ENCODE data around the gene PRDX1.
"Not testable (repeated sequence)": the region's sequence is repeated elsewhere in the genome, so short reads cannot be mapped to it uniquely, and the experiment has no call there.

The PRDX1 gene

GRCh38 chr1:45531873-45532272 lies 10.2 kb upstream of the PRDX1 start:
- H3F3A ChIP-seq (ENCODE audit: insufficient read depth, low read length), result no peaks in the 10 kb centered on the region
- DNase-seq, result no peak
- no peaks in the 10 kb centered on the region for H3K4me1 ChIP-seq (ENCODE audit: low read length)
- TF ChIP-seq EZH2phosphoT487 (IDR thresholded peaks at IDR 0.05; ENCODE audit: low read length), result no peak
- H2AFZ ChIP-seq (ENCODE audit: low read length), result no peak overlapping the region
- no peaks in the 10 kb centered on the region for H3K27me3 ChIP-seq (replicated peaks; ENCODE audit: insufficient read depth, low read length)
- H4K20me1 ChIP-seq (ENCODE audit: insufficient read depth, low read length), result no peaks in the 10 kb centered on the region
- H3K4me3 ChIP-seq (ENCODE audit: low read length), result no peak overlapping the region
- no peak overlapping the region for H3K9ac ChIP-seq (ENCODE audit: low read length)
- no peaks in the 10 kb centered on the region for H3K36me3 ChIP-seq (replicated peaks; ENCODE audit: insufficient read depth, low read length)
- no peaks in the 10 kb centered on the region for H3K79me2 ChIP-seq (ENCODE audit: low read length)
- H3K27ac ChIP-seq (ENCODE audit: low read length), result no peak overlapping the region
- no peaks in the 10 kb centered on the region for H3K9me2 ChIP-seq (replicated peaks; ENCODE audit: insufficient read depth, low read length)
- H3K9me3 ChIP-seq (replicated peaks; ENCODE audit: insufficient read depth, low read length), result no peaks in the 10 kb centered on the region
- H3K4me2 ChIP-seq (ENCODE audit: low read depth, low read length), result no peak overlapping the region

- H3F3A ChIP-seq (ENCODE audit: insufficient read depth, low read length), result no peaks in the 10 kb centered on the region
- no peak for DNase-seq
- no peaks in the 10 kb centered on the region for H3K79me2 ChIP-seq (ENCODE audit: low read length)
- H4K20me1 ChIP-seq (ENCODE audit: insufficient read depth, low read length), result no peaks in the 10 kb centered on the region
- H3K27me3 ChIP-seq (replicated peaks; ENCODE audit: insufficient read depth, low read length), result no peaks in the 10 kb centered on the region
- no peaks in the 10 kb centered on the region for H3K9me2 ChIP-seq (replicated peaks; ENCODE audit: insufficient read depth, low read length)
- no peak overlapping the region for H2AFZ ChIP-seq (ENCODE audit: low read length)
- H3K4me2 ChIP-seq (ENCODE audit: low read depth, low read length), result no peak overlapping the region
- H3K9ac ChIP-seq (ENCODE audit: low read length), result no peak overlapping the region
- no peaks in the 10 kb centered on the region for H3K4me1 ChIP-seq (ENCODE audit: low read length)
- TF ChIP-seq CTCF (IDR thresholded peaks at IDR 0.05; ENCODE audit: low read length) (no peak), EZH2phosphoT487 (IDR thresholded peaks at IDR 0.05; ENCODE audit: low read length) (no peak), EZH2 (optimal IDR thresholded peaks at IDR 0.05; ENCODE audit: low read depth, low read length) (no peak)
- H3K4me3 ChIP-seq (ENCODE audit: low read length), result no peak overlapping the region
- no peaks in the 10 kb centered on the region for H3K9me3 ChIP-seq (replicated peaks; ENCODE audit: insufficient read depth, low read length)
- no peak overlapping the region for H3K27ac ChIP-seq (ENCODE audit: low read length)
- no peaks in the 10 kb centered on the region for H3K36me3 ChIP-seq (replicated peaks; ENCODE audit: insufficient read depth, low read length)
Measured at GRCh38 chr1:45530632-45531135, 9.0 kb upstream of the PRDX1 start.

- Histone ChIP-seq H3K27me3 (replicated peaks; ENCODE audit: insufficient read depth, low read length) (no peaks in the 10 kb centered on the region), H4K20me1 (ENCODE audit: insufficient read depth, low read length) (no peaks in the 10 kb centered on the region), H3K4me2 (ENCODE audit: low read depth, low read length) (no peak overlapping the region), H3K79me2 (ENCODE audit: low read length) (peaks cover 5% of the 10 kb centered on the region), H3K27ac (ENCODE audit: low read length) (no peak overlapping the region), H2AFZ (ENCODE audit: low read length) (no peak overlapping the region), H3F3A (ENCODE audit: insufficient read depth, low read length) (0 out of 2 replicates have a peak, but pooled peaks cover 2% of the 10 kb centered on the region), H3K36me3 (replicated peaks; ENCODE audit: insufficient read depth, low read length) (no peaks in the 10 kb centered on the region), H3K9ac (ENCODE audit: low read length) (no peak overlapping the region), H3K9me3 (replicated peaks; ENCODE audit: insufficient read depth, low read length) (no peaks in the 10 kb centered on the region), H3K9me2 (replicated peaks; ENCODE audit: insufficient read depth, low read length) (no peaks in the 10 kb centered on the region), H3K4me3 (ENCODE audit: low read length) (no peak overlapping the region), H3K4me1 (ENCODE audit: low read length) (0 out of 2 replicates have a peak, but pooled peaks cover 3% of the 10 kb centered on the region)
- DNase-seq, result no peak
- TF ChIP-seq CTCF (IDR thresholded peaks at IDR 0.05; ENCODE audit: low read length) (no peak), EZH2phosphoT487 (IDR thresholded peaks at IDR 0.05; ENCODE audit: low read length) (no peak), EZH2 (optimal IDR thresholded peaks at IDR 0.05; ENCODE audit: low read depth, low read length) (no peak)
Measured at GRCh38 chr1:45526135-45526644, 4.5 kb upstream of the PRDX1 start.

- not testable (repeated sequence) for DNase-seq; H3K9me2 ChIP-seq (replicated peaks; ENCODE audit: insufficient read depth, low read length); H3K9me3 ChIP-seq (replicated peaks; ENCODE audit: insufficient read depth, low read length); H3K9ac ChIP-seq (ENCODE audit: low read length); H4K20me1 ChIP-seq (ENCODE audit: insufficient read depth, low read length); H3K27me3 ChIP-seq (replicated peaks; ENCODE audit: insufficient read depth, low read length); H3K4me3 ChIP-seq (ENCODE audit: low read length); H3K4me1 ChIP-seq (ENCODE audit: low read length); H3K36me3 ChIP-seq (replicated peaks; ENCODE audit: insufficient read depth, low read length); H3K4me2 ChIP-seq (ENCODE audit: low read depth, low read length); H2AFZ ChIP-seq (ENCODE audit: low read length); H3K27ac ChIP-seq (ENCODE audit: low read length)
- Histone ChIP-seq H3K79me2 (ENCODE audit: low read length) (peaks cover 25% of the 10 kb centered on the region), H3F3A (ENCODE audit: insufficient read depth, low read length) (peaks cover 19% of the 10 kb centered on the region)
Measured at GRCh38 chr1:45523975-45524374, 2.3 kb upstream of the PRDX1 start.

- H3K9me2 ChIP-seq (replicated peaks; ENCODE audit: insufficient read depth, low read length); H3K4me2 ChIP-seq (ENCODE audit: low read depth, low read length); H3K27ac ChIP-seq (ENCODE audit: low read length); H2AFZ ChIP-seq (ENCODE audit: low read length); DNase-seq; H3K4me1 ChIP-seq (ENCODE audit: low read length); H3K36me3 ChIP-seq (replicated peaks; ENCODE audit: insufficient read depth, low read length); H3K4me3 ChIP-seq (ENCODE audit: low read length); H3K27me3 ChIP-seq (replicated peaks; ENCODE audit: insufficient read depth, low read length); H4K20me1 ChIP-seq (ENCODE audit: insufficient read depth, low read length); H3K9me3 ChIP-seq (replicated peaks; ENCODE audit: insufficient read depth, low read length); H3K9ac ChIP-seq (ENCODE audit: low read length): not testable (repeated sequence)
- Histone ChIP-seq H3F3A (ENCODE audit: insufficient read depth, low read length) (peaks cover 24% of the 10 kb centered on the region), H3K79me2 (ENCODE audit: low read length) (peaks cover 30% of the 10 kb centered on the region)
Measured at GRCh38 chr1:45523516-45523915, 1.8 kb upstream of the PRDX1 start.
